CD8-positive, alpha-beta memory T cell (primary cell): Measurements from ENCODE around the gene TMEM121B. TPM values are rescaled to one million over a fixed set of nuclear protein-coding genes. Genes with fewer than 3 reads are reported as not detected.

Experiments
- CTCF ChIA-PET: fragments of 350-600 bp; sonication (Branson Sonifier 250); formaldehyde crosslinking; loops from one replicate; lab custom pipeline; 2021; ENCODE audit warnings: antibody characterized with exemption; lab: Charles Lee
- POLR2A ChIA-PET: fragments of 350-600 bp; sonication (Branson Sonifier 250); formaldehyde crosslinking; loops from one replicate; lab custom pipeline; 2021; ENCODE audit warnings: antibody characterized with exemption; lab: Charles Lee
- DNase-seq, 5 donors: peaks; one replicate each; pipeline versions ENCODE4 v3.0.0 to v3.0.0-alpha.2; 2020 to 2022; ENCODE audit warnings: mixed read lengths in 1 of 5
- H3K27ac ChIP-seq: one replicate; pipeline ENCODE4 v1.7.0; 2013; ENCODE audit warnings: low read depth, mild to moderate bottlenecking, low read length, moderate library complexity
- H3K27me3 ChIP-seq: 2 replicates; pipeline ENCODE4 v1.7.0; 2013; ENCODE audit warnings: low read length, mild to moderate bottlenecking; ENCODE audit not compliant: insufficient read depth, poor library complexity, severe bottlenecking
- H3K36me3 ChIP-seq: 2 replicates; pipeline ENCODE4 v1.7.0; 2013; ENCODE audit warnings: mild to moderate bottlenecking, low read length, moderate library complexity; ENCODE audit not compliant: insufficient read depth
- H3K4me1 ChIP-seq: 2 replicates; pipeline ENCODE4 v1.7.0; 2013; ENCODE audit warnings: mild to moderate bottlenecking, low read length, moderate library complexity; ENCODE audit not compliant: insufficient read depth
- H3K4me3 ChIP-seq: 2 replicates; pipeline ENCODE4 v1.7.0; 2013; ENCODE audit warnings: mild to moderate bottlenecking, low read length
- H3K9me3 ChIP-seq: 2 replicates; pipeline ENCODE4 v1.7.0; 2013; ENCODE audit warnings: mild to moderate bottlenecking, low read length
- H3K27ac Mint-ChIP-seq, 8 donors: one replicate each; pipeline ENCODE4 v1.8.0; 2020 to 2021; ENCODE audit warnings: mixed read lengths in 8 of 8, mild to moderate bottlenecking in 6 of 8, inconsistent platforms in 3 of 8, moderate library complexity in 3 of 8
- H3K27me3 Mint-ChIP-seq, 2 donors: one replicate each; pipeline ENCODE4 v1.8.0; 2020 to 2021; ENCODE audit warnings: mixed read lengths in 2 of 2, mild to moderate bottlenecking in 1 of 2, moderate library complexity in 1 of 2
- H3K36me3 Mint-ChIP-seq, 3 donors: one replicate each; pipeline ENCODE4 v1.8.0; 2020 to 2021; ENCODE audit warnings: mixed read lengths in 3 of 3, inconsistent platforms in 1 of 3, mild to moderate bottlenecking in 1 of 3
- H3K4me1 Mint-ChIP-seq, 3 donors: one replicate each; pipeline ENCODE4 v1.8.0; 2020 to 2021; ENCODE audit warnings: mixed read lengths in 3 of 3, inconsistent platforms in 1 of 3, mild to moderate bottlenecking in 1 of 3
- H3K4me3 Mint-ChIP-seq, 7 donors: one replicate each; pipeline ENCODE4 v1.8.0; 2020 to 2021; ENCODE audit warnings: mixed read lengths in 7 of 7, mild to moderate bottlenecking in 6 of 7, moderate library complexity in 4 of 7, inconsistent platforms in 2 of 7
- H3K9me3 Mint-ChIP-seq, 5 donors: one replicate each; pipeline ENCODE4 v1.8.0; 2020 to 2022; ENCODE audit warnings: mixed read lengths in 5 of 5, mild to moderate bottlenecking in 3 of 5, moderate library complexity in 2 of 5, inconsistent platforms in 1 of 5
- polyA plus RNA-seq: library from polyadenylated mRNA; unstranded; fragments of 300-500 nt; fragmentation: Illumina TruSeq; gene quantifications from one replicate; pipeline ENCODE4 v1.2.3, GENCODE V29; 2021
- total RNA-seq, 2 experiments: library from RNA; stranded (reverse); gene quantifications; one replicate each; pipeline ENCODE4 v1.2.3, GENCODE V29; 2021

TMEM121B gene
- total and polyA plus RNA-seq, 3 experiments from 2014 or later = 0.11 to 0.15 TPM; not detected in 1

DNA sequence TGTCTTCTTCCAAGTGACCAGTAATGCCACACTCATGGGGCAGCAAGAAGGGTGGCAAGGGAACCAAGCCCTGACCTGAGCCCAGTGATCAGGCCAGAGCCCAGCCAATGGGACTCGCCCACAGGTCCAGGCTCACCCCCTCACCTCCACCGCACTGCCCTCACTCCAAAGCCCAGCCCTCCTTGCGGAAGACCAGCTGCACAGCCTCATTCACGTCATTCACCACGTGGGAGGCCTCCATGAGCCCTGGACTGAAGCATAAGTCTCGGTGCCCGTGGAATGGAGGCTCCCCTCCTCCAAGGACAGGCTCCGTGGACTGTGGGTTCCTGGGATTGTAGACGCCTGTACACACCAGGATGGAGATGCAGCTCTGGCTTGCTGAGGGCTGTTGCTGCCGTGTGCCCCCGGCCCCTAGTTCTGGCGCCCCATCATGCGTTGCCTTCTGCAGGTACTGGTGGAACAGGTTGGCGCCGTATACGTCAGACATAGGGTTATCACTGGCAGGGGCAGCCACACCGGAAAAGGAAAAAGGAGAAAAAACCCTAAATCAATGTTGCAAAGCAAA is 16.8 kb upstream of the TMEM121B start:
- Histone ChIP-seq H3K4me3 (no peak overlapping the region), H3K4me1 (no peaks in the 10 kb centered on the region), H3K36me3 (peaks cover 5% of the 10 kb centered on the region), H3K27me3 (no peaks in the 10 kb centered on the region), H3K27ac (no peak overlapping the region), H3K9me3 (no peaks in the 10 kb centered on the region)
- H3K4me3 Mint-ChIP-seq = no peak overlapping the region
- peak overlapping the region in 1 of 8 donors; percentile 58 for H3K27ac Mint-ChIP-seq
- ChIA-PET CTCF (interaction anchor here (1.7 kb wide), 1 partner anchor 10 kb away, joined by 3 read pairs; no protein-coding TSS in a partner anchor), POLR2A (interaction anchor here (0.5 kb wide), 1 partner anchor 837 kb away, joined by 5 read pairs; no protein-coding TSS in a partner anchor)
- no peaks in the 10 kb centered on the region for H3K9me3 Mint-ChIP-seq
- H3K36me3 Mint-ChIP-seq = peaks cover 0 to 59% (median 11%) of the 10 kb centered on the region in 3 donors
- no peak for DNase-seq
- H3K27me3 Mint-ChIP-seq = no peaks in the 10 kb centered on the region
- no peaks in the 10 kb centered on the region for H3K4me1 Mint-ChIP-seq

DNA sequence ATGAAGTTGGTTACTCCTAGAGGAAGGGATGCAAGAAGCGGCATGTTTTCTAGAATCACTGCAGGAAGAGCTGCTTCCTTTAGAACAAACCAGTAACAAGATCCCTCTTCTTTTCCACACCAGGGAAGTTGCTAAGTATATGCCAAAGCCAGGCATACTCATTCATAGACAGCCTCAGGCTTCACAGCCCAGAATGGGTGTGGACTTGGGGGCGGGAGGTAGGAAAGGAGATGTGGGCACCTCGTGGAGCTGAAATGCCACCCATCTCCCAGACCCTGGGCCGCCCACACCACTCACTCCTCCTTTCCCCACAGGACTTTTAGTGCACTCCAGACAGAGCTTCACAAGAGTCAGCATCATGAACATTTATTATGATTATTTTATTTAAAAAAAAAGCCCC is 16.0 kb upstream of the TMEM121B start:
- H3K27me3 ChIP-seq = no peaks in the 10 kb centered on the region
- H3K36me3 ChIP-seq = peaks cover 5% of the 10 kb centered on the region
- H3K4me1 Mint-ChIP-seq = no peaks in the 10 kb centered on the region
- DNase-seq = no peak
- no peak overlapping the region for H3K4me3 Mint-ChIP-seq
- H3K4me3 ChIP-seq = no peak overlapping the region
- no peaks in the 10 kb centered on the region for H3K9me3 Mint-ChIP-seq
- no peaks in the 10 kb centered on the region for H3K9me3 ChIP-seq
- CTCF ChIA-PET = no interaction called here
- H3K27ac Mint-ChIP-seq = no peak overlapping the region
- no peaks in the 10 kb centered on the region for H3K4me1 ChIP-seq
- H3K27ac ChIP-seq = no peak overlapping the region
- POLR2A ChIA-PET = no interaction called here
- peaks cover 0 to 51% (median 11%) of the 10 kb centered on the region in 3 donors for H3K36me3 Mint-ChIP-seq
- no peaks in the 10 kb centered on the region for H3K27me3 Mint-ChIP-seq

DNA sequence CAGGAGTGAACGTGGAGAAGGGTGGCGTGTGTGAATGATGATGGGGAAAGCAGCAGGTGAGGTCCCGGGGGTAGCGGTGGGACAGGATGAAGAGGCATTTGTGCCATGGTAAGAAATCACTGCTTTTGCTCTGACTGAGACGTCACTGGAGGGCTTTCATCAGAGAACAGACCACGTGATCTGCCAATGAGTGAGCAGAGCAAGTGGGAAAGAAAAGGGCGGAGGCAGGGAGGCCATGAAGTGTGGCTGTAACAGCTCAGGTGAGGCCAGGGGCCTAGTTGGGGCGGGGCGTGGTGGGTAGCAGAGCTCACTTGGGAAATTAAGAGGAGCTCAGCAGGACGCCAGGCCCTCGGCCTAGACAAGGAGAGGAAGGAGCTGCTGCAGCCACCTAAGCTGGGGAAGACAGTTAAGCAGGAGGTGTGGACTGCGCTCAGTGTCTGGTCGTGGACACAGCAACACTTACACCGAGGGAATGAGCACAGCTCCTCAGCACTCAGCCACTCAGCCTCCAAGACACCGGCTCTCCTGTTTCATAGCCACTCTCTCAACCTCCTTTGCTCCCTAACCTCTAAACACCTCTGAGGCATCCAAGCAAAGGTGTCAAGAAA is 14.1 kb upstream of the TMEM121B start:
- DNase-seq = no peak
- no peaks in the 10 kb centered on the region for H3K27me3 Mint-ChIP-seq
- CTCF ChIA-PET = no interaction called here
- H3K36me3 Mint-ChIP-seq = peaks cover 0 to 33% (median 9%) of the 10 kb centered on the region in 3 donors
- Histone ChIP-seq H3K27me3 (no peaks in the 10 kb centered on the region), H3K4me1 (no peaks in the 10 kb centered on the region), H3K36me3 (no peaks in the 10 kb centered on the region), H3K4me3 (no peak overlapping the region), H3K27ac (no peak overlapping the region), H3K9me3 (no peaks in the 10 kb centered on the region)
- H3K4me3 Mint-ChIP-seq = no peak overlapping the region
- no peak overlapping the region for H3K27ac Mint-ChIP-seq
- POLR2A ChIA-PET = no interaction called here
- no peaks in the 10 kb centered on the region for H3K4me1 Mint-ChIP-seq
- no peaks in the 10 kb centered on the region for H3K9me3 Mint-ChIP-seq

DNA sequence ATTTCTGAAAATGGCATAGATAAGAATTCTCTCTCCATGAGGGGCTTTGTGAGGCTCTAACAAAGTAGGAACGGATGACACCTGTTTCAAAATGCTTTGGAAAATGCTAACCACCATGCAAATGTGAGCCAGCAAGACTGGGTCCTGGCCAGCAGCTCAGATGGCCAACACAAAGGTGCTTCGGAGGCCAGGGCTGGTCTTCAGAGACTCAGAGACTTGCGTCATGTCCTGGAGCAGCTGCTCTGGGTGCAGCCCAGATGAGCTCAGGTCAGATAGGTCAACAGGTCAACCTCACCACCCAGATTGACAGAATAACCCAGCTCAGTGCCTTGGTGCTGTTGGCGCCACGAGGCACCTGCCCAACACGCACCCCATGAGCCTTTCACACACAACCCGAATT is 12.0 kb upstream of the TMEM121B start:
- no peaks in the 10 kb centered on the region for H3K27me3 ChIP-seq
- H3K4me3 ChIP-seq = no peak overlapping the region
- no peaks in the 10 kb centered on the region for H3K9me3 Mint-ChIP-seq
- H3K4me3 Mint-ChIP-seq = no peak overlapping the region
- H3K4me1 Mint-ChIP-seq = no peaks in the 10 kb centered on the region
- ChIA-PET CTCF (interaction anchor here (1.1 to 1.4 kb wide), 2 partner anchors 18 to 75 kb away, joined by 3 read pairs; no protein-coding TSS in a partner anchor), POLR2A (no interaction called here)
- no peak for DNase-seq
- H3K4me1 ChIP-seq = no peaks in the 10 kb centered on the region
- H3K27me3 Mint-ChIP-seq = no peaks in the 10 kb centered on the region
- peaks cover 0 to 18% (median 3%) of the 10 kb centered on the region in 3 donors for H3K36me3 Mint-ChIP-seq
- no peak overlapping the region for H3K27ac ChIP-seq
- H3K36me3 ChIP-seq = no peaks in the 10 kb centered on the region
- no peak overlapping the region for H3K27ac Mint-ChIP-seq
- no peaks in the 10 kb centered on the region for H3K9me3 ChIP-seq

DNA sequence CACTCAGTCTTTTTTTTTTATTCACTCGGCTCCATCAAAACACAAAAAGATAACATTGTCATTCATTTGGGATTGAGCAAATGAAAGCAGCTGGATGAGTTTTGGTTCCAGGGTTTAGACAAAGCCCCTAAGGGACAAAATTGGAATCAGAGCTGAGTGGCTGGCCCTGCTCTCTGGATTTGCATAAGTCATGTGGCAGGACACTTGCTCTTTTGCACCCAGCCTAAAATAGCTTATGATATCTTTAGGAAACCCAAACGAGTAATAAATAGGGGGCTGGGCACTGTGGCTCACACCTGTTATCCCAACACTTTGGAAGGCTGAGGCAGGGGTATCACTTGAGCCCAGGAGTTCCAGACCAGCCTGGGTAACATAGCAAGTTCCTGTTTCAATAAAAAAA is 11.0 kb upstream of the TMEM121B start:
- Mint-ChIP-seq H3K36me3 (peaks cover 0 to 9% (median 3%) of the 10 kb centered on the region in 3 donors), H3K27me3 (no peaks in the 10 kb centered on the region), H3K4me3 (no peak overlapping the region), H3K4me1 (no peaks in the 10 kb centered on the region), H3K9me3 (no peaks in the 10 kb centered on the region), H3K27ac (no peak overlapping the region)
- H3K36me3 ChIP-seq = no peaks in the 10 kb centered on the region
- no peaks in the 10 kb centered on the region for H3K4me1 ChIP-seq
- no peaks in the 10 kb centered on the region for H3K9me3 ChIP-seq
- H3K27ac ChIP-seq = no peak overlapping the region
- POLR2A ChIA-PET = no interaction called here
- DNase-seq = no peak
- H3K27me3 ChIP-seq = no peaks in the 10 kb centered on the region
- CTCF ChIA-PET = interaction anchor here (1.1 to 1.4 kb wide), 2 partner anchors 17 to 74 kb away, joined by 3 read pairs; no protein-coding TSS in a partner anchor
- H3K4me3 ChIP-seq = no peak overlapping the region

DNA sequence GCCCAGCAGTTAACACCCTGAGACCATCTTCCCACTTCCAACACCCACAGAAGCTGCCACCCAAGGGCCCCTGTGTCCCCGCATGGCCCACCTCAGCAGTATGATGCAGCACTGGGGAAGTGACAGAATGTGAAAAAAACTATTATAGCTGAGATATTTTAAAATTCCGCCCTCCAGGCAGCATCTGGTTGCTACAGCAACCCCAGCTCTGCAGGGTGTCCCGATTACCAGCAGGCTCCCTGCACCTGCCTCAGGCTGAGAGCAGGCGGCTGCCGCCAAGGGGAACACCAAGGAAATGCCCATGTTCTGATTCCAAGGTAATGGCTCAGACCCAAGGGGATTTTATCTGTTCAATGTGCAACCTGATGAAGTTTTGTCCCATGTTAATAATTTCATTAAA is 10.5 kb upstream of the TMEM121B start:
- no peaks in the 10 kb centered on the region for H3K9me3 ChIP-seq
- no peaks in the 10 kb centered on the region for H3K36me3 ChIP-seq
- no peaks in the 10 kb centered on the region for H3K9me3 Mint-ChIP-seq
- POLR2A ChIA-PET = no interaction called here
- H3K4me1 ChIP-seq = no peaks in the 10 kb centered on the region
- no peaks in the 10 kb centered on the region for H3K4me1 Mint-ChIP-seq
- no peak overlapping the region for H3K4me3 Mint-ChIP-seq
- no peak overlapping the region for H3K4me3 ChIP-seq
- H3K27ac ChIP-seq = no peak overlapping the region
- CTCF ChIA-PET = no interaction called here
- no peaks in the 10 kb centered on the region for H3K27me3 ChIP-seq
- peaks cover 0 to 5% (median 0%) of the 10 kb centered on the region in 3 donors for H3K36me3 Mint-ChIP-seq
- DNase-seq = no peak
- H3K27me3 Mint-ChIP-seq = no peaks in the 10 kb centered on the region
- H3K27ac Mint-ChIP-seq = peak overlapping the region in 1 of 8 donors; percentile 43

DNA sequence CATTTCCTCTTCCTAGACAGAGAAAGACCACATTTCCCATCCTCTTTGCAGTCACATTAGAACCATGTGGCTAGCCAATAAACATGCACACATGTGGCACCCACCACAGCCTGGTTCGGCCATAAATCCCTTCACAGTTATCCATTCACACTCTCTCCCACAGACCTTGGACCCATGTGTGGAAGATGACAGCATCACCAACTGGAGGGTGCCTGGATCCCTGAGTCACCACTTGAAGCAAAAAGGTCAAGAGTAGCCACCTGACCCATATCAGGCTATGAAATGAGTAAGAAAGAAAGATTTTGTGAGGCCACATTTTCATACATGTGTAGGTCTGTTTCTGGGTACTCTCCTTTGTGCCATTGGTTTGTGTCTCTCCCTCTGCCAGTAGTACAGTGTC is 9.0 kb upstream of the TMEM121B start:
- CTCF ChIA-PET = no interaction called here
- no peaks in the 10 kb centered on the region for H3K4me1 Mint-ChIP-seq
- POLR2A ChIA-PET = no interaction called here

DNA sequence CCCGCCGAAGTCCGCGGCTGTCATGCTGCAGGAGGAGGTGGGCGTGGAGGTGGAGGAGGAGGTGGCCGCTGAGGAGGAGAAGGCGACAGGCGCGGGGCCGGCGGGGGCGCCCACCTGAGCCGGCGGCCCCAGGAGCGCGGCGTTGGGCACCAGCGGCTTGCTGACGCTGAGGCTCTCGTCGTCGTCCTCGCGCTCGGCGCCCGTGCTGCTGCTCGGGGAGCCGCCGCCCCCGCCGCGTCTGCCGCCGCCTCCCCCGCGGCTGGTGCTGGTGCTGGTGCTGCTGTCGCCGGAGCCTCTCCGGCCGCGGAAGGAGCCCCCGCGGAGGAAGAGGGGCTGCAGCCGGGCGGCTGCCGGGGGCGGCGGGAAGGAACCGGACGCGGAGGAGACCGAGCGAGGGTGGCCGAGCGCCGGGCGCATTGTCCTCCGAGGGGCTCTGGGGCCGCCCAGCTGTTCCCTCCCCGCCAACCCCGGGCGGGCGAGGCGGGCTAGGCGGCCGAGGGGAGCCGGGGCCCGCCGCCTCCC is 388 bp downstream of the TMEM121B start:
- Mint-ChIP-seq H3K27ac (no peak overlapping the region), H3K36me3 (peaks cover 0 to 5% (median 0%) of the 10 kb centered on the region in 3 donors), H3K4me3 (no peak overlapping the region), H3K27me3 (peaks cover 18 to 24% of the 10 kb centered on the region in 2 donors), H3K9me3 (no peaks in the 10 kb centered on the region), H3K4me1 (peaks cover 38 to 48% (median 38%) of the 10 kb centered on the region in 3 donors)
- Histone ChIP-seq H3K4me1 (peaks cover 50% of the 10 kb centered on the region), H3K36me3 (no peaks in the 10 kb centered on the region), H3K9me3 (no peaks in the 10 kb centered on the region), H3K27me3 (peaks cover 13% of the 10 kb centered on the region), H3K4me3 (no peak overlapping the region), H3K27ac (no peak overlapping the region)
- DNase-seq = peak in 1 of 5 donors; percentile 39
- CTCF ChIA-PET = no interaction called here
- POLR2A ChIA-PET = no interaction called here

More for the DNA sequence above, 9.0 kb upstream of the TMEM121B start:
- DNase-seq = no peak
- H3K9me3 Mint-ChIP-seq = no peaks in the 10 kb centered on the region
- no peaks in the 10 kb centered on the region for H3K36me3 ChIP-seq
- H3K4me3 ChIP-seq = no peak overlapping the region
- no peak overlapping the region for H3K27ac Mint-ChIP-seq
- H3K27ac ChIP-seq = no peak overlapping the region
- H3K4me3 Mint-ChIP-seq = no peak overlapping the region
- no peaks in the 10 kb centered on the region for H3K9me3 ChIP-seq
- H3K4me1 ChIP-seq = no peaks in the 10 kb centered on the region
- no peaks in the 10 kb centered on the region for H3K27me3 ChIP-seq
- H3K27me3 Mint-ChIP-seq = no peaks in the 10 kb centered on the region
- H3K36me3 Mint-ChIP-seq = peaks cover 0 to 3% (median 0%) of the 10 kb centered on the region in 3 donors
